ENCODE data around the gene SUSD1. TPM values are rescaled to one million over a fixed set of nuclear protein-coding genes. Genes with fewer than 3 reads are reported as not detected.
"Not testable (repeated sequence)": the region's sequence is repeated elsewhere in the genome, so short reads cannot be mapped to it uniquely, and the experiment has no call there.

SUSD1 gene
- polyA plus RNA-seq, 12 donors = 6.8 to 14.7 (median 11.7) TPM; not detected in 1

DNA sequence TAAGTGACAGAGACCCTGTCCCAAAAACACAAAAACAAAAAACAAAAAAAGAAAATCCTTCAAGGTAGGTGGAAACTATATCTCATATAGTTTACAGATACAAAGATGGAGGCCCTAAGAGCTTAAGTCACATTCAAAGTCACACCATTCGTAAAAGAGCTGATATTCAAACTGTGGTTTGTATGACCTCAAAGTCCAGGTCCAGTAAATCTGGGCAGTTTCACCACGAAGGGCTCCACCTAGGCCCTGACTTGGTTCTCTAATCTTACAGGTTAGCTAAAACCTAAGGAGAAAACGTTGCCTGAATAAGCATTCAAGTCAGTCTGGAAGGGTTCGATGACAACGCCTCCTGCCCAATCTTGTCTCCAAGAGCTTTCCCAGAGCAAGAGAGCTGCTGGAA is 44.1 kb downstream of the SUSD1 start:
- no peak for DNase-seq

DNA sequence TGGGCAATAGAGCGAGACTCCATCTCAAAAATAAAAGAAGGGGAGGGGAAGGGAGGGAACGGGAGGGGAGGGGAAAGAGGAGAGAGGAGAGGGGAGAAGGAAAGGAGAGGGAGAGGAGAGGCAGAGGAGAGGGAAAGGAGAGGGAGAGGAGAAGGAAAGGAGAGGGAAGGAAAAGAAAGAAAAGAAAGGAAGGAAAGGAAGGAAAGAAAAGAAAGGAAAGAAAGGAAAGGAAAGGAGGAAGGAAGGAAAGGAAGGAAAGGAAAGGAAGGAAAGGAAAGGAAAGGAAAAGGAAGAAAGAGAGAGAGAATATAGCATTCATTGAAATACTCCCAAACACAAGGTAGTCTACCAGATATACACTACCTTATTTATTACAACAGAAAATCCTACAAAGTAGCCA is 44.8 kb downstream of the SUSD1 start:
- no peak for DNase-seq

DNA sequence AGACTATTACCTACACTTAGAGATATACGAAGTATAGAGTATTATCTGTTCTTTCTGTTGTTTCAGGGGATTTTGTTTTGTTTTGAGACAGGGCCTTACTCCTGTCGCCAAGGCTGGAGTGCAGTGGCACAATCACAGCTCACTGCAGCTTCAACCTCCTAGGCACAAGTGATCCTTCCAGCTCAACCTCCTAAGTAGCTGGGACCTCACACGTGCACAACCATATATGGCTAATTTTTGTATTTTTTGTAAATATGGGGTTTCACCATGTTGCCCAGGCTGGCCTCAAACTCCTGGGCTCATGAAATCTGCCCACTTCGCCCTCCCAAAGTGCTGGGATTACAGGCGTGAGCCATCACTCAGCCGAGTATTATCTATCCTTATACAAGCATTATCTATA is 45.9 kb downstream of the SUSD1 start:
- no peak for DNase-seq

DNA sequence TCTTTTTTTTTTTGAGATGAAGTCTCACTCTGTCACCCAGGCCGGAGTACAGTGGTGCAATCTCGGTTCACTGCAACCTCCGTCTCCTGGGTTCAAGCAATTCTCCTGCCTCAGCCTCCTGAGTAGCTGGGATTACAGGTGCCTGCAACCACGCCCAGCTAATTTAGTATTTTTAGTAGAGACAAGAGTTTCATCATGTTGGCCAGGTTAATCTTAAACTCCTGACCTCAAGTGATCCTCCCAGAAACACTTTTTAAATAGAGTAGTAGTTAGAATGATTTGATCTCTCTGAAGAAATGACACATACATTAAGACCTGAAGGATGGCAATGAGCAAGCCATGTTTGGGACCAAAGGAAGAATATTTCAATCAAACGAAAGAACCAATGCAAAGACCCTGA is 46.7 kb downstream of the SUSD1 start:
- DNase-seq = not testable (repeated sequence)

DNA sequence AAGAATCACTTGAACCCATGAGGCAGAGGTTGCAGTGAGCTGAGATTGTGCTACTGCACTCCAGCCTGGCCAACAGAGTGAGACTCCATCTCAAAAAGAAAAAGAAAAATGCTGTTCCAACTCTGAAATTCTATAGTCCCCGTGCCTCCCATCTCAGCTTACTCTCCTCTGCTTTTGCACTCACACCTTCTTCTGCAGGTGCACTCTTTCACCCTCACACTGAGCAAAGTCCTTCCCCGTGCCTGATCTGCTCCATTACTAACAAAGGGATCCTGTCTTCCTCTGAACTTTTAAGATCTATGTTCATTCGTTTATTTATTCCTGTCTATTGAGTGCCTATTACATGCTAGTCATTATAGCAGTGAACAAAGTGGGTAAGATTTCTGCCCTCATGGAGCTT is 47.8 kb downstream of the SUSD1 start:
- no peak for DNase-seq

DNA sequence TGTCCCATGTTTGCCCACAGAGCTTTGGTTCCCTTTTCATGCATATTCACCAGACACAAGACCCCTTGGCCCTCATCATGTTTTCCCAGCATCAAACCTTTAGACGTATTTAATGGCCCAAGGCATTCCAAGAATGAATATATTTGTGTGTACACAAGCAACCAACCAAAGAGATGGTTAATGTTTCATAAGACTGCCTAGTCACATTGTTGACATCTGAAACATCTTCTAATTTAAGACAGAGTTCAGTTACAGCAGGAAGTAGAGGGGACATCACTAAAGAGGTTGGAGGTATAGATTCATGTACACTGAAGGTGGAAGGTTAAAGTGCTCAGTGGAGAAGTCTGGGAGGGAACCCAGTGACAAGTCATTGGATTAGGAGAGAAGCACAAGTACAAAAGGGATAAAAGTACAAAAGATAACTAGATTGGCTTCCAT is 49.1 kb downstream of the SUSD1 start:
- no peak for DNase-seq

DNA sequence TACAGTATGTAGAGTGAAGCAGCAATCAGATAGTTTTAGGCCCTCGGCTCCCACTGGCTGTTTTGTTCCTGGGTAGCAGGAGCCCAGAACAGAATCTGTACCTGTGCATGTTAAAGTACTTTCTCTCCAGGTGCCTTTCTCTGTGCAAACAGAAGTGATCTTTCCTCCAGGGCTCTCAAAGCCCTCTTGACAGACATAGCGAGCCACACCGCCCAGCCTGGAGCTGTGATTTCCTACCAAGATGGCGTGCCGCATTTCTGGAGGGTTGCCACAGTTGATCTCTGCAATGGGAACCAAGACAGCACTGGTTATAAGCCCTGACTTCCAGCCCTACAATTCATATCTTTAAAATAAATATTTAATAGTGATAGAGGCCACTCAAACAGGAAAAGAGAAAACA is 50.9 kb downstream of the SUSD1 start:
- DNase-seq = no peak

DNA sequence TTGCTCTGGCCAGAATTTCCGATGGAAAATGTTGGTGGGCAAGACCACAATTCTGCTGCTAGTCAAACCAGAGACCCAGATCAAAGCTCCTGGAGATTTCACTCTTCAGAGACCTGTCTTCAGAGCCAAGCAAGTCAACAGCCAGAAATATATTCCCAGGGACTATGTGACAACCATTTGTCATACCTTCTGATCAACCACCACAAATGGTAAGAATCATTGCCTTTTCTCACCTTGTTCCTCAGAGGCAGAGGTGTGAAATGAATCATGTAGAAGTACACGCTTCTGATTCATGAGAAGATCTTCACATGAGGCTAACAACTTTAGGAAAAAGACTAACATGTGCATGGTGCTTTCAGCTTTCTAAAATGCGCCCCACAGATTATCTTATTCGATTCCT is 53.5 kb downstream of the SUSD1 start:
- DNase-seq = no peak

DNA sequence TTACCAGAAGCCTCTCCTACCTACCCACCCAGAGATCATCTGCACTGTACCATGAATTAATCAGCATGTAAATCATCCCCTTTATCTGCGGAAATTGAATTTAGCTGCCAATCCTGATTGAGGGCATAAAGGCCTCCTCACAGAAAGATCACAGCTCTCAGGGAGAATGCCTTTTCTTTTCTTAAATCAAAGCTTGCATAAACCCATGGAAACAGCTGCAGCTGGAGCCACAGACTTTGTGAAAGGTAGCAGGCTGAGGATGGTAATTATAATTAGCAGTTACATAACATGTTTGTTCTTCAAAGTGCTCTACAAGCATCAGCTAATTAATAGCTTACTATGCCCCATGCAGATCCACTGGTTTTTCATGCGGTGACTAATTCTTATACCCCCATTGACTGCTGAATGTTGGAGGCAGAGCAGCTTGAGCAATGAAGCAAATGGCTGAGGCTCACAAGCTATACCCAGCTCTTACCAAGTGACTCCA is 54.6 kb downstream of the SUSD1 start:
- no peak for DNase-seq

DNA sequence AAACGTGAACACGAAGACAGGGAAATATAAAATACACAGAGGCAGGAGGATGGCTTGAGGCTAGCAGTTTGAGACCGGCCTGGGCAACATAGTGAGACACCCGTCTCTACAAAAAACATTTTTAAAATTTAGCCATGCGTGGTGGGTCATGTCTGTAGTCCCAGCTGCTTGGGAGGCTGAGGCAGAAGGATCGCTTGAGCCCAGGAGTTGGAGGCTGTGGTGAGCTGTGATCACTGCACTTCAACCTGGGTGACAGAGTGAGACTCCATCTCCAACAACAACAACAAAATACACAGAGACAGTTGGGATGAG is 55.1 kb downstream of the SUSD1 start:
- DNase-seq = no peak

DNA sequence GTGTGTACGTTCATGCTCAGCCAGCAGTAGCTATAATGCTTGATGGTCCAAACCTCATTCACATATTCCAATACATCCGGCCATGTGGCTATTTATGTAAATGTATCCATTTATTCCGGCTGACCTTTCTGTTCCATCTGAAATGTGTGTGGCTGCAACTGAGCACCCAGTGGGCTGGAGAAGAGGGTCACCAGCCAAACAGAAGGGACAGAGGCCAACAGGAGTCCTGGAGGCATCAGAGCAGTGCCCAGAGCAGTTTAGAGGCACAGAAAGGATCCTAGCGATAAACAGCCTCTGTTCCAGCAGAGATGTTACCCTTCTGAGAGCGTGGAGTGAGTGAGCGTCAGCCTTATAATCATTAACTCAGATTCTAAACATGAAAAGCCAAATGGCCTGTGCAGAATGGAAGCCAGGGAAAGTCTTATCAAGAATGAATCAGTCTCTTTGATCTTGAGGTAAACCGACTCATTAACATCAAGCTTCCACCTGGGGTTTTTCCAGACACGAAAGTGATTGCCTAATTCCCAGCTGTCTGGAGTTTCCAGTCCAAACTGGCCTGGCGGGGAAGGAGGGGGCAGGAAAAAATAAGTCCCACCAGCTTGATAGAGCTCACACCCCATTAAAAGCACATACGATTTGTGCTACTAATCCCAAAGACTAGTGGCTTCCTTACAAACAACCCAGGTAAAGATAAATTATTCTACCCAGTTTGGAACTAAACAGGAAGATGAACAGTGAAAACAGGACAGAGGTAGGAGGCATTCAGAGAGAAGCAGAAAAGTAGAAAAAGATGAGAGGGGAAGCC is 55.7 kb downstream of the SUSD1 start:
- no peak for DNase-seq

DNA sequence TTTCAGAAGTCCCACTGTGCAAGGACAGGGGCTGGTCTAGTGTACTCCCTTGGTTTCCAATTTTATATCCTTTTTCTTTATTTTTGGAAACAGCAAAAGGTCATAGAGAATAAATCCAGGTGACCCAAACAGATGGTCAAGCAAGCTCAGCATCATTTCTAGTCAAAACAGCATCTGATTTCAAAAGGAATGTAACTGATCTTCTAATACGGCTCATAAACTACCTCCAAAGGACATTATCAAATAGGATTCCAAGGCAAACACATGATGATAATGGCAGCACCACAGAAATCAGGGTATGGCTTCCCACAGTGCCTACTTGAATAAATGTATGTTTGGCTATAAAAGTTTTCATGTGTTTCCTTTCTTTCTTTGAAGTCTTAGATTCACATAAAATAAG is 57.1 kb downstream of the SUSD1 start:
- no peak for DNase-seq

DNA sequence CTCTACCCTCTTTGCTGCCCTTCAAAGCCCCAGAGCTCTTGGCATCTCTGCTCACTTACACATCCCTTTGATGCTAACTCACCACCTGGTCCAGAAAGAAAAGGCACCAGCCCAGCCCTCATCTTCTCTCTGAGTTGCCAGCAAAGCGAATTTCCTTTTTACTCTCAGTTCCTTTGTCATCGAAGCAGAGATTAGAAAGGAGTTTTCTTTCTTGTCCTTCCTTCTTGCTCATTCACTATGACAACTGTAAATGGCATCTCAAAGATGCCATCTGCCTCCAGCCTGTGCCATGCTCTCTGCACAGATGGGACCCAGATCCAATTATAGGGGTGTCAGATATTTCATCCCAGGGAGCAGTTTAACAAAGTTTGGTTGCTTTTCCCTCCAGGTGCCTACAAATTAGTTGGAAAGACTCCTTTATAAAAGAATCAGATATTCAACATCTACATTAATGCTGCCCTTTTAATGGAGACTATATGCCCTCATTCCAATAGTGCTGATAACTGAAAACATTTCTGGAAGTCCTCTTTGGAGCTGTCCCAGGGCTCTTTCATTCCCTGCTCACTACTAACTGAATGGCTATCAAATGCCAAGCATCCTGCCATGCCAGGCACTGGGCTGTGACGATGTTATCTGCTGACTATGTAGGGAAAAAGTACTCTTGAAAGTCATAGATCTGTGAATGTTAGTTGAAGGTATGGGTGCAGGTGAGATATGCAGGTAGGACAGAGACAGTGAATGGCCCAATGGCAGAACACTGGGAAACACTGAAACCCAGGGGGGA is 58.9 kb downstream of the SUSD1 start:
- DNase-seq = no peak

DNA sequence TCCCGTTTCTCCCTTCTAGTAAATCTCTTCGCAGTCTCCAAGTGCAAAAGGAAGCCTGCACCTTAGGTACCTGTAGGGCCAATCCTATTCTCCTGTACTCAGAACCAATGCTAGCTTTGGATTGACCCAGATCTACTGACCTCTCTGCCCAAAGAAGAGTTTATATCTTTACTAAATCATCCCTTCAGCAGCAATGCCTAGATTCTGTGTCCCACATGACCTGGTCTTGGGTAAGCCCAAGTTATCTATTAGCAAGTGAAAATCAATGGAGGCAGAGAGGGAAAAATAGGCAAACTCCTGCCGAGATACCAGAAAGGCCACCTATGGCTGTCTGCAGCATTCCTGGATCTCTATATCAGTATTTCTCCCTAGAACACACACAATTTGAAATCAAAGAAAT is 60.0 kb downstream of the SUSD1 start:
- DNase-seq = no peak

DNA sequence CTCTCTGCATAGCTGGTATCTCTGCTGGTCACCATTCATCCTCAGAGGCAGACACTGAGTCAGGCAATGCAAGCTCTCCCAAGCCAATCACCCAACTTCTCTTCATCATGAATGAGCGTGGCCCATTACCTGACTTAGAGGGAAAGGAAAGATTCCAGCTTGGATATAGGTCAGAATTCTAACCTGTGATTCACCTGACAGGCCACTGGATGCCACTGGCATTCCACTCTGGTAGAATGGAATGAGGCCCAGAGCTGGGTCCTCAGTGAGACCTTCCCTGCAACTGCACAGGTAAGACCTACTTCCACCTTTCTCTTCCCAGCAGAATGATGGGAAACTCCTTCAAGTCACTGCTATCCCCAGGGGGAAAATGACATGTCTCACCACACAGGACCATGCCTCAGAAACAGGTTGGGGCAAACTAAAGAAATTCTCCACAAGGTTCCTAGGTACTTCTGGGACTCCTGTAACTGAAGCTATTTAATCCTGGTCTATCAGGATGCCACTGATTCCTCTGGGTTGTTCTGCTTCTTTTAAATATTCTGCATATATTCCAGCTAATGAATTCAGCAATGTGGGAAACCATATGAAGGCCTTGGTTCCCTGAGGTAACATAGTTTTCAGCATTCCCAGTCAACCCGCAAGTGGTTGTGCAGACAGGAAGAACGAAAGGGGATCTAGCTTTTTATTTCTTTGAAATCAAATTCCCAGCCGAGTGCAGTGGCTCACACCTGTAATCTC is 62.0 kb downstream of the SUSD1 start:
- no peak for DNase-seq

DNA sequence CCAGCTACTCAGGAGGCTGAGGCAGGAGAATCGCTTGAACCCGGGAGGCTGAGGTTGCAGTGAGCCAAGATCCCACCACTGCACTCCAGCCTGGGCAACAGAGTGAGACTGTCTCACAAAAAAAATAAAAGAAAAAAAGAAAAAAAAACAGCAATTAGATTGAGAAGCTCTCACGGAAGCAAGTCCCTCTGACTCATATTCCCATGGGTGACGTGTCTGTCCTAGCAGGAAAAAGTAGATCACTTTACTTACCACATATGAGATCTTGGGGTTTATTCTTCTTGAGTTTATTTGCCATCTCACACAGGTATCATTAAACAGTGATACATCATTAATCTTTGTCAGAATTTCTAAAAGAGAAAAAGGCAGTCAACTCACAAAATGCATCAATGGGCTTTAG is 62.6 kb downstream of the SUSD1 start:
- no peak for DNase-seq

DNA sequence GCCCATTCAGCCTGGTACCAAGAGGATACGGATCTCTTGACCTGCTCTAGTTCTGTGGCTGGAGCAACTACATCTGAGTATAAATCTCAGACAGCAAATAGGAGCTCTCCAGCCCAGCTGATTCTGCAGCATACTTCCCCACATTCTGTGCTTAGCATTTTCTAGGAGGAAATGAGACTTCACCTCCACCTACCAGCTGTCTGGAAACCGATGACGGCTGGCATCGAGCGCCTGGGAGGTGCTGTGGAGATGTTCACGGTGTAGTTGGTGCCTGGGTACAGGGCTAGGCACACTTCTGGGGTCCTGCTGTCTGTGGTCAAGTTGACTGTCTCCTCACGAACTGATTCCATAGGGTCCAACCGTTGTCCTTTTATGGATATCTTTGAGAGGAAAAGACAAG is 63.6 kb downstream of the SUSD1 start:
- no peak for DNase-seq

DNA sequence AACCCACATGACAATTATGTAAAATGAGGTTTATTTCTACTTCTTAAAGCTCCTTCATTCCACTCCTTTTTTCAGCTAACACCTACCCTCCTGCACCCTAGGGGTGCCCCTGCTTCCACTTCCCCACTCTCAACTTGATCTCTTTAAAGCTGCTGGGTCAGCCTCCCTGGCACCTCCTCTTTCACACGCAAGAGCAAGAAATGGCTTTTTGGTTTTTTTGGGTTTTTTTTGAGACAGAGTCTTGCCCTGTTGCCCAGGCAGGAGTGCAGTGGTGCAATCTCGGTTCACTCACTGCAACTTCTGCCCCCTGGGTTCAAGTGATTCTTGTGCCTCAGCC is 64.4 kb downstream of the SUSD1 start:
- no peak for DNase-seq

DNA sequence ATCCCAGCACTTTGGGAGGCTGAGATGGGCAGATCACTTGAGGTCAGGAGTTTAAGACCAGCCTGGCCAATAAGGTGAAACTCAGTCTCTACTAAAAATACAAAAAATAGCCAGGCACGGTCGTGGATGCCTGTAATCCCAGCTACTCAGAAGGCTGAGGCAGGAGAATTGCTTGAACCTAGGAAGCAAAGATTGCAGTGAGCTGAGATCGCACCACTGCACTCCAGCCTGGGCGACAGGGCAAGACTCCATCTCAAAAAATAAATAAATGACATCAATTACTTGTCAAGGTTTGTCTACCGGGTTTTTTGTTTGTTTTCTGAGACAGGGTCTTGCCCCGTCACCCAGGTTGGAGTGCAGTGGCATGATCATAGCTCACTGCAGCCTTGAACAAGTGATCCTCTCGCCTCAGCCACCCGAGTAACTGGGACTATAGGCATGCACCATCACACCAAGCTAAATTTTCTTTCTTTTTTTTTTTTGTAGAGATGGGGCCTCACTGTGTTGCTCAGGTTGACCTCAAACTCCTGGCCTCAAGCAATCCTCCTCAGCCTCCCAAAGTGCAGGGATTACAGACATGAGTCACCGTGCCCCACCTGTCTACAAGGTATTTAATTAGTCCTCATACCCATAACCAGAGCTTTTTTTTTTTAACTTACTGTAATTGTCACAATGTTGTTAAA is 64.9 kb downstream of the SUSD1 start:
- no peak for DNase-seq

DNA sequence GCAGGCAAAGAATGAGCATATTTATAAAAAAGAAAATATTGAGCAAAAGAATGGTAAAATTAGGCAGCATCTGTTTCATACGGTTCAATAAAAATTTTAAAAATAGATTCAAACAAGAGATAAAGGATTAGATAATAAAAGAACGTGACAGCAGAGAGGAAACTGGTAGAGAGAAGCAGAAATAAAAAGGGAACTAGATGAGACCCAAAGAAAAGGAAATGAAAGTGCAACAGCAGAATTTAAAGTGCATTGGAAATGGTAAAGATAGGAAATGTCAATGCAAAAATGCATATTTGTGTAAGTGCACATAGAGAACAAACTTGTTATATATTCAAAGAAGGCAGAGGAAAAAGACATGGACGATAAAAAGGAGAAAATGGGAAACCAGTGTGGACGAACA is 70.2 kb downstream of the SUSD1 start:
- no peak for DNase-seq

DNA sequence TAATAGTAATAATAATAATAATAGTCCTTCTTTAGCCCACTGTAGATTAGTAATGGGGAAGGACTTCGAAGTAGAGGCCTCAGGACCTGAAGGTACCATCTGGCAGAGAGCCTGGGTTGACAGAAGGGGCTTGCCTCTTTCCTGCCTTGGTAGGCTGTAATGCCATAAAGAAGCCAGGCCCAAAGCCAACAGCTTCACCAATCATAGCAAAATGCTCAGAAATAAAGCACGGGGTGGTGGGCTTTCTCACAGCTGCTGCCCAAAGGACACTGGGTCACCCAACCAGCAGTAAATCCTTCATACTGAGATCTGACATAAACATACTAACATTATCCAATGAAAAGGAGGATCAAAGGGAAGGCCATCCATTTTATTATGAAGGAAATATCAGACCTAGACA is 70.7 kb downstream of the SUSD1 start:
- no peak for DNase-seq

DNA sequence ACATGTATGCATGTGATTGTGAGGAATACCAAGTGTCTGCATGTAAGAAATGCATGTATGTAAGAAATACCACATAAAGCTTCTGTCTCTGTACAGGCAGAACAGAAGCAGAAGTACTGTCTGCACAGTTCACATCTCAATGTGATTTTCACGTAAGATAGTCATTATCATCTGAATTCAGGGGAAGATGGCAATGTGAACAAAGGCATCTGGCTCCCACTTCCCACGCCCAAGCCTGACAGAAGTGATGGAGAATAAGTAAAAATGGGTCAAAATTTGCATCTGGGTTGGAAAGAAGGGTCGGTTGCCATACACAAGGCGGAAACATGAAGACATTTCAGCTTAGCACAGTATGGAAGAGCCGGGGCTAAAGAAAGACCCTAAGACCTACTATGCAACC is 71.7 kb downstream of the SUSD1 start:
- DNase-seq = no peak
